ENCODE measurements around the gene CMTR1.

GRCh38 chr6:37517411-37517812 lies 84.4 kb downstream of the CMTR1 start:
- TF ChIP-seq CTCF (IDR thresholded peaks at IDR 0.05) = no peak
- TF ChIP-seq POLR2AphosphoS5 (IDR thresholded peaks at IDR 0.05; ENCODE audit: low read depth, low read length) = no peak

Data from Panc1 (cell line).